Ovary (tissue), 9 donors: ENCODE measurements around the gene SNAP47. TPM values are rescaled to one million over a fixed set of nuclear protein-coding genes. Genes with fewer than 3 reads are reported as not detected.

Experiments
- DNase-seq, 5 donors: peaks; one replicate each; pipeline ENCODE4 v3.0.0-alpha.2; 2019 to 2020
- H3K27ac ChIP-seq, 2 donors: fragments of 200-600 bp; one replicate each; pipeline versions ENCODE4 v1.5.1 to v1.8.0; 2019 to 2022
- H3K27me3 ChIP-seq: fragments of 200-600 bp; one replicate; pipeline ENCODE4 v1.8.0; 2022
- H3K36me3 ChIP-seq: fragments of 200-600 bp; sonication (generic); one replicate; pipeline ENCODE4 v1.5.1; 2019
- H3K4me1 ChIP-seq: one replicate; pipeline ENCODE4 v1.8.1; 2013; ENCODE audit warnings: mild to moderate bottlenecking, moderate library complexity; ENCODE audit not compliant: insufficient read depth
- H3K4me3 ChIP-seq: fragments of 200-600 bp; sonication (generic); one replicate; pipeline ENCODE4 v1.5.1; 2017
- H3K9me3 ChIP-seq, 2 donors: fragments of 200-600 bp in 1 of 2; sonication (generic) in 1 of 2; one replicate each; pipeline versions ENCODE4 v1.5.1 to v1.8.1; 2013 to 2019; ENCODE audit warnings: mild to moderate bottlenecking in 1 of 2, moderate library complexity in 1 of 2
- EP300 ChIP-seq: sonication (generic); formaldehyde crosslinking; IDR thresholded peaks from one replicate; pipeline ENCODE4 v1.6.1; 2017; ENCODE audit warnings: antibody characterized with exemption
- POLR2A ChIP-seq: fragments of 450-650 bp; IDR thresholded peaks from one replicate; pipeline ENCODE4 v1.6.1; 2017; ENCODE audit warnings: antibody characterized with exemption, mild to moderate bottlenecking, moderate library complexity
- WGBS, 3 donors: extraction: QIAGEN DNeasy Blood & Tissue Kit in 1 of 3; methylation state at CpG; one replicate each; pipeline versions ENCODE4 v1.1.5 to v1.1.7; 2013 to 2017; 5-methylcytosine and 5-hydroxymethylcytosine counted together
- intact Hi-C, 4 donors: fragments of 100-400 bp; cut with DNase I; formaldehyde crosslinking; loops; one replicate each; pipeline versions ENCODE4 v1.11.0 to v1.15.1; 2022 to 2023
- polyA plus RNA-seq, 2 donors: library from polyadenylated mRNA; stranded (reverse); fragments of 200-250 nt in 1 of 2; fragments of 350-450 nt in 1 of 2; fragmentation: Illumina TruSeq in 1 of 2; extraction: RNeasy Lipid Tissue Mini Kit (QIAGEN cat#74804) in 1 of 2; gene quantifications; one replicate each; pipeline ENCODE4 v1.2.3, GENCODE V29; 2013 to 2014
- total RNA-seq, 7 donors: library from RNA; depleted of rRNA in 2 of 7; stranded (reverse); fragments of >200 nt in 2 of 7; fragmentation: NEBNext Ultra II Directional in 3 of 7; extraction: Animal tissue kit (Norgen Biotek cat#: 25700) in 3 of 7; gene quantifications; one replicate each; pipeline versions ENCODE4 v1.1.0 to v1.2.4, GENCODE V29; 2016 to 2023
- TF ChIP-seq, protein P1 (sequence below), 3 donors: fragments of 450-650 bp in 2 of 3; fragments of 200-600 bp in 1 of 3; IDR thresholded peaks; one replicate each; pipeline versions ENCODE4 v1.5.1 to v1.8.0; 2016 to 2022; ENCODE audit warnings: antibody characterized with exemption in 3 of 3, mild to moderate bottlenecking in 1 of 3
- donor health status: DM: no; HTN: no; CAD: no; lungs with moderate emphysema.
- donor health status: DM: no; HTN: no; CAD: no.
- donor health status: Bipolar disorder and iron deficiency.
- donor health status: DM: yes; HTN: yes; CAD: no.
- donor health status: DM: no; HTN: no; CAD: no.
- donor health status: DM: yes; HTN: yes; CAD: no.

SNAP47 gene
- total and polyA plus RNA-seq, 9 donors: 43.5 to 135 (median 83.9) TPM

DNA sequence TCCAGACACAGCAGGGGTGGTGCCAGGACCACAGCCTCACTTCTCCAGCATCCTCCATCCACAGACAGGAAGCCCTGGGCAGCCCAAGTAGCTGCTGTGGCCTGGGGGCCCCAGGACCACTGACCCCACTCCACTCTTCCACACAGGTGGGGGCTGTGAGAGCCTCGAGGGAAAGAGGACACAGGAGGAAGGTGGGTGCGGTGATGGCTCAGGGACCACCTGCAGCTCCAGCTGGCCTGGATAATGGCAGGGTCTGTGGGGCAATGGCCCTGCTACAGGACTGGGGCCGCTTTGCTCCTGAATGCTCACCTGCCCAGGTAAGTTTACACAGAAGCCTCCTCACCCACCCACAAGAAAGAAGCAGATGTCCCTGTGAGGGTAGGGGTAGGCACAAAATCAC is 61.9 kb downstream of the SNAP47 start:
- WGBS, 3 donors: 87 to 90% (median 88%) methylated on average over 3 of the region's 3 CpGs

DNA sequence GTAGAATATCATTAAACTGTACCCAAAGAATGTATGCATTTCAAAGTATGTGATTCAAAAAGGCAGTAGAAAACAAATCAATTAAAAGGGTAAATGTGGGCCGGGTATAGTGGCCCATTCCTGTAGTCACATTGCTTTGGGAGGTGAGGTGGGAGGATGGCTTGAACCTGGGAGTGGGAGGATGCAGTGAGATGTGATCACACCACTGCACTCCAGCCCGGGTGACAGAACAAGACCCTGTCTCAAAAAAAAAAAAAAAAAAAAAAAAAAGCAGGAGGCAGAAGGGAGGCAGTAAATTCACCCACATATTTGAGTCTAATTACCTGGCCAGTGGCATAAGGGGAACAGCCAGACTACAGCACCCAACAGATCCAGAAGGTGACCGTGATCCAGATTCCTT is 62.4 kb downstream of the SNAP47 start:
- TF ChIP-seq, protein P1, sequence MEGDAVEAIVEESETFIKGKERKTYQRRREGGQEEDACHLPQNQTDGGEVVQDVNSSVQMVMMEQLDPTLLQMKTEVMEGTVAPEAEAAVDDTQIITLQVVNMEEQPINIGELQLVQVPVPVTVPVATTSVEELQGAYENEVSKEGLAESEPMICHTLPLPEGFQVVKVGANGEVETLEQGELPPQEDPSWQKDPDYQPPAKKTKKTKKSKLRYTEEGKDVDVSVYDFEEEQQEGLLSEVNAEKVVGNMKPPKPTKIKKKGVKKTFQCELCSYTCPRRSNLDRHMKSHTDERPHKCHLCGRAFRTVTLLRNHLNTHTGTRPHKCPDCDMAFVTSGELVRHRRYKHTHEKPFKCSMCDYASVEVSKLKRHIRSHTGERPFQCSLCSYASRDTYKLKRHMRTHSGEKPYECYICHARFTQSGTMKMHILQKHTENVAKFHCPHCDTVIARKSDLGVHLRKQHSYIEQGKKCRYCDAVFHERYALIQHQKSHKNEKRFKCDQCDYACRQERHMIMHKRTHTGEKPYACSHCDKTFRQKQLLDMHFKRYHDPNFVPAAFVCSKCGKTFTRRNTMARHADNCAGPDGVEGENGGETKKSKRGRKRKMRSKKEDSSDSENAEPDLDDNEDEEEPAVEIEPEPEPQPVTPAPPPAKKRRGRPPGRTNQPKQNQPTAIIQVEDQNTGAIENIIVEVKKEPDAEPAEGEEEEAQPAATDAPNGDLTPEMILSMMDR (IDR thresholded peaks at IDR 0.05): no peak
- no peak for TF ChIP-seq POLR2A
- TF ChIP-seq EP300: no peak
- no peak overlapping the region for H3K27ac ChIP-seq
- WGBS, 3 donors: 76 to 85% (median 79%) methylated on average over 3 of the region's 3 CpGs

More for the DNA sequence above, 61.9 kb downstream of the SNAP47 start:
- H3K9me3 ChIP-seq: no peaks in the 10 kb centered on the region
- peaks cover 11% of the 10 kb centered on the region for H3K4me1 ChIP-seq
- no peak overlapping the region for H3K4me3 ChIP-seq
- no peak for TF ChIP-seq POLR2A
- no peak for TF ChIP-seq EP300
- TF ChIP-seq, protein P1 (IDR thresholded peaks at IDR 0.05): no peak
- no peaks in the 10 kb centered on the region for H3K36me3 ChIP-seq
- intact Hi-C loops: no loop called here
- H3K27ac ChIP-seq: no peak overlapping the region
- DNase-seq: no peak
- H3K27me3 ChIP-seq: no peaks in the 10 kb centered on the region

DNA sequence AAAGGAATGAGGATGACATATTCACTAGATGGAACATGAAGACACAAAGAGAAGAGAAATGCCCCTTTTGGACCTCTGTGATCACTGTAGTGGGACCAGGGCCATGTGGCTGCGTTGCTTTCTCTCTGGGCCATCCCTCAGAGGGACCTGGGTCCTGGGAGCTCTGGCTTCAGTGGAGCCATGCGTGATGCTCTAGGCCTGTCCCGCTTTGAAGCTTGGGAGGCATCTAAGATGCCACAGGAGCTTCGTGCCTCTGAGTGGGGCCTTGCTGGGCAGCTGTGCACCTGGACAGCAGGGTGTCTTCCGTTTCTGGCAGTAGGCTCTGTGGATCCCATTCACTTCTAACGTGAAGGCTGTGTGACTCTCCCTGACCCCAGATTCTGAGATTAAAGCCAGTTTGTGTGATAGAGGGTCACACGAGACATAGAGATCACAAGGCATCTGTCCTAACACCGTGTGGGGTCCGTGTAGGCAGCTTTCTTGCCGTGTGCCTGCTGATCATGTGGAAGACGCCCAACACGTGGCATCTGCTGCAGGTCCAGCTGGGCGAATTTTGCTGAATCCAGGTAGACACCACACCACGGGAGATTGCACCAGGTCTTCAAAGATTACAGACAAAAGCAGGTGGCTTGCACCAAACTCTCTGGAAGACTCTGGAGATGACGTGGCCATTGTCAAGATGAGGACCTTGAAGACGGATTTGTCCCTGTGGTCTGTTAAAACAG is 63.0 kb downstream of the SNAP47 start:
- H3K36me3 ChIP-seq: no peaks in the 10 kb centered on the region
- TF ChIP-seq, protein P1 (IDR thresholded peaks at IDR 0.05): no peak
- TF ChIP-seq POLR2A (no peak), EP300 (no peak)

More for the DNA sequence above, 62.4 kb downstream of the SNAP47 start:
- H3K4me3 ChIP-seq: no peak overlapping the region
- H3K27me3 ChIP-seq: no peaks in the 10 kb centered on the region
- H3K4me1 ChIP-seq: peaks cover 11% of the 10 kb centered on the region
- no peaks in the 10 kb centered on the region for H3K9me3 ChIP-seq
- no peak for DNase-seq
- no peaks in the 10 kb centered on the region for H3K36me3 ChIP-seq
- intact Hi-C loops: no loop called here

DNA sequence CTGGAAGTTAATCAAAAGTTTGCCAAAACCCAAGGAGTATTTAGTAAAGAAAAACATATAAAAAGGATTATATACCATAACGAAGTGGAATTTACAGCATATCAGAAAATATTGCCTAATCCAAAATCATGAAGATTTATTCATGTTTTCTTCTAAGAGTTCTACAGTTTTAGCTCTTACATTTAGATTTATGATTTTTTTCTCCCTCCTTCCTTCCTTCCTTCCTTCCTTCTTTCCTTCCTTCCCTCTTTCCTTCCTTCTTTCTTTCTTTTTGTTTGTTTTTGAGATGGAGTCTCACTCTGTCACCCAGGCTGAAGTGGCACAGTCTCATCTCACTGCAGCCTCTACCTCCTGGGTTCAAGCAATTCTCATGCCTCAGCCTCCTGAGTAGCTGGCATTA is 64.5 kb downstream of the SNAP47 start:
- TF ChIP-seq, protein P1 (IDR thresholded peaks at IDR 0.05): no peak
- TF ChIP-seq POLR2A: no peak
- TF ChIP-seq EP300: no peak
- intact Hi-C loops: no loop called here
- DNase-seq: no peak
- no peak overlapping the region for H3K27ac ChIP-seq
- no peaks in the 10 kb centered on the region for H3K9me3 ChIP-seq
- WGBS, 3 donors: 69 to 85% (median 75%) methylated on average over 1 of the region's 1 CpG
- no peaks in the 10 kb centered on the region for H3K27me3 ChIP-seq
- no peak overlapping the region for H3K4me3 ChIP-seq
- H3K36me3 ChIP-seq: no peaks in the 10 kb centered on the region
- peaks cover 1% of the 10 kb centered on the region for H3K4me1 ChIP-seq

More for the DNA sequence above, 63.0 kb downstream of the SNAP47 start:
- H3K9me3 ChIP-seq: no peaks in the 10 kb centered on the region
- DNase-seq: no peak
- no peak overlapping the region for H3K4me3 ChIP-seq
- H3K27me3 ChIP-seq: no peaks in the 10 kb centered on the region
- WGBS, 3 donors: 85 to 87% (median 86%) methylated on average over 16 of the region's 16 CpGs
- H3K4me1 ChIP-seq: peaks cover 11% of the 10 kb centered on the region
- intact Hi-C loops: no loop called here
- H3K27ac ChIP-seq: no peak overlapping the region
